Forelimb muscle (tissue), 1 donor: ENCODE data around the gene ERBB4. TPM values are rescaled to one million over a fixed set of nuclear protein-coding genes. Genes with fewer than 3 reads are reported as not detected.

ENCODE experiments used
- DNase-seq: peaks from one replicate; pipeline ENCODE4 v3.0.0-alpha.2; 2013; ENCODE audit warnings: low read depth
- polyA plus RNA-seq: library from polyadenylated mRNA; unstranded; fragments of 120-200 nt; gene quantifications from one replicate; pipeline ENCODE4 v1.2.1, GENCODE V29; 2013; ENCODE audit not compliant: insufficient read length

ERBB4 gene
- polyA plus RNA-seq, 1 donor, result 8.8 TPM

DNA sequence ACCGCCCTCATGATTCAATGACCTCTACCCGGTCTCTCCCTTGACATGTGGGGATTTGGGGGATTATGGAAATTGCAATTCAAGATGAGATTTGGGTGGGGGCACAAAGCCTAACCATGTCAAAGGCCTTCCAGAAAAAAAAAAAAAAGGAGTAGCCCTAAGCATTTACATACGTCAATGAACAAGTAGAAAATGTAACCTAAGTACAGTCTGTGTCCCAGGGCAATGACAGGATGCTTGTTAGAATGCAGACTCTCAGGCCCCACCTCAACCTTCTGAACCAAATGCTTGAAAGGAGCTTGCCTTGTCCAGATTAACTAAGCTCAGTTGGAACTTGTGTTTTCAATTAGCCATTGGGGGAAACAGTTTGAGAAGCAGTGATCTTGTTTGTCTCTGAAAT is 1180.1 kb downstream of the ERBB4 start:
- no peak for DNase-seq

- DNase-seq, result no peak
These were observed 1184.1 kb downstream of the ERBB4 start for GRCh38 chr2:211354481-211354880.

DNA sequence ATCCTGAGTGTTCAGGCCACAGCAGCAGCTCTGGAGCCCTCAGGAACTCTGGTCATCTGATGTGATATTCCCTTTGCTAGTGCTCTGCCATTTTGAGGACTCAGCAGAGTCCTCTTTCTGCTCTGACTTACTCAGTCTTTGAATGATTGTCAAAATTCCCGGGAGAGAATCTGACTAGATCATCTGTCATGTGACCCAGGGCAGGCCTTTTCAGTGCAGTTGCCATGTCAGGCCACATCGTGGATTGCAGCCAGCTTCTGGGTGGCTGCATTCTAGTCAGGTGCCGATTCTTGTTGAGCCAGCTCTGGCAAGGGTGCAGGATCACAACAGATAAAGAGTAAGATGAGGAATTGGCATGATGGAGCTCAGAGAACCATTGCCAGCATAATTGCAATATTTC is 1186.6 kb downstream of the ERBB4 start:
- no peak for DNase-seq

DNA sequence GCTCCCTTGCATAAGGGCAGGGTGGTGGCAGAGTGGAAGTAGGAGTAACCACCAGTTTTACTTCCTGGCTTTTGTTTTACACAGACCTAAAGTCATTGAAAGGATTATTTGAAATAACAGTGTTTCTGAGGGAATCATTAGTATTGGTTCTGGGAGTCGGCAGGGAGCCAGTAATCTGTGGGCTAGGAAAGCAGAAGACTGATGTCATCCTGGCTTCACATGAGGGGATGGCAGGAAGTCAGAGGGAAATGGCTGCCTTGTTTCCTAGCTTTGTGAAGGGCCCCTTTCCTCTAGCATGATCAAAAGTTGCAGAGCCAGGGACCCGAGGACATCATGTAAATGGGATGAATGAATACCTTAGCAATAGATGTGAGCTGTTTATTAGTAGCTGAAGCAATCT is 1189.6 kb downstream of the ERBB4 start:
- DNase-seq, result peak; percentile 2

- no peak for DNase-seq
These were observed 1191.3 kb downstream of the ERBB4 start for GRCh38 chr2:211347328-211347727.

GRCh38 chr2:211344289-211344688 is 1194.3 kb downstream of the ERBB4 start:
- no peak for DNase-seq

DNA sequence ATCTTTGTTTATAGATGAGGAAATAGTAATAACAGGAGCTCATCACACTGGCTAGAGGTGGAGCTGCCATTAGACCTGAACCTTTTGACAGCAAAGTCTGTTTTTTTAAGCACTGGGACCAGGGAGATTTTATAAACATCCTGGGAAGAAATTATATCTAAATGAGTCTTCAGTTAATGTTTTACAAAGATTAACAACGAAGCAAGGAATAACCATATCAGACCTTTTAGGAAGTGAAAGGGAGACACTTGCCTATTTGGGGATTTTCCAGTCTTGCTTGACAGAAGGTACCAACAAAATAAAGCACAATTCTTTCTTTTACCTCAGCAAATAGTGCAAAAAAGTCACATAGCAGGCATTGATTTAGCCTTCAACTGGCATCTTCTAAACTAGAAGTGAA is 1205.2 kb downstream of the ERBB4 start:
- no peak for DNase-seq

- DNase-seq, result no peak
These were observed 1206.9 kb downstream of the ERBB4 start for GRCh38 chr2:211331736-211332135.

DNA sequence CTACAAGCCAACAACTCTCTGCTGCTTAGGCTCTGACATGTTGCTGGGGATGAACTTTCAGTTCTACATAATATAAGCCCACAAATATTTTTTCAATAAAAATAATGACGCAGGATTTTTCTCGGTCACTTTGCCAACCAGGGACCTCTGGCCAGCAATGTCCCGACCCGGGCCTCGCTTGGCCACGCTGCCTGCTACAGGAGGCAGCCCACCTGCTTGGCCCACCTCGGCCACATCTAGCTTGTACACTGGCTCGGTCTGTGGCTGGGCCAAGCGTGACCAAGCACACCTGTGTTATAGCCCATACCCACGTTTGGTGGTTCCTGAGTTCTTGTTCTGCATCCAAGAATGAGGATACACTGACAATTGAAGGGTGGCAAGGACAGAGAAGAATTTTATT is 1208.7 kb downstream of the ERBB4 start:
- DNase-seq, result no peak

DNA sequence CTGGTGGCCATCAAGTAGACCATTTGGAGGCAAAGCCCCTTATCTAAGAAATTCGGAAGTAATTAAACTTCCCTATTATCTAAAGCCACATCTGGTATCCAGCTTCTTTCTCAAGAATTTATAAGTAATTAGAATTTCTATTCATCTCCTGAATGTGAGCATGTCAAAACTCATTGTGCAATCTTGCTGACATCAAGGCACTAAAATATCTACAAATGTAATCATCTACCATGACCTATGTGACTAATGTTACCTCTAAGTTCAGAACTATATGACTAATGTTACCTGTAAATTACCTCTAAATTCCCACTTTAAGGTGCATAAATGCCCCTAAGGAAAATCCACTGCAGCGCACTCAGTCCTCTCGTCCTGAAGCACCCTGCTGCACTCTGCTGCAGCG is 1209.2 kb downstream of the ERBB4 start:
- DNase-seq, result no peak

DNA sequence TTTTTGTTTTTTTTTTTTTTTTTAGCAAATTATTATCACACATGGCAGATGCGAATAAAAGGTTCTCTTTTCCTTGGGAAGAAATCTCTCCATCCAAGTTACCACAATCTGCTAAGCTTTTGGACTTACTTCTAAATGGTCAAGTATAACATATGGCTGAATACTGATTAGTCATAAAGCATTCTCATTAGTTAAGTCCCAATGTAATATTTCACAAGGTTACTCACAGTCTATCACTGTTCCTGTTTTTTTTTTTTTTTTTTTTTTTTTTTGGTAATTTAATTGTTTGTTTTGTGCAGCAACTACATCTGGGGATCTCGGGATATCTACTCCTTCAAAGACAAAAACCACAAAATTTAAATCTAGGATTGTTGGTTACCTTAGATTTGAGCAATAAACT is 1210.5 kb downstream of the ERBB4 start:
- no peak for DNase-seq
